H9 (cell line): Measurements from ENCODE around the gene PPP2R2B. TPM values are rescaled to one million over a fixed set of nuclear protein-coding genes. Genes with fewer than 3 reads are reported as not detected.

Source experiments
- DNase-seq: peaks from one replicate; pipeline ENCODE4 v3.0.0-alpha.2; 2017
- H2AFZ ChIP-seq: one replicate; pipeline ENCODE4 v1.6.1; 2013; ENCODE audit warnings: mild to moderate bottlenecking, low read length, control low read depth, moderate library complexity
- H2AK5ac ChIP-seq: 2 replicates; pipeline ENCODE4 v1.6.1; 2013; ENCODE audit warnings: low read length, control low read depth, mixed read lengths; ENCODE audit not compliant: insufficient read length
- H2BK120ac ChIP-seq: one replicate; pipeline ENCODE4 v1.6.1; 2013; ENCODE audit warnings: low read depth, mild to moderate bottlenecking, low read length, control low read depth, inconsistent platforms; ENCODE audit not compliant: poor library complexity, severe bottlenecking
- H2BK12ac ChIP-seq: 2 replicates; pipeline ENCODE4 v1.6.1; 2013; ENCODE audit warnings: low read length, control low read depth, mixed read lengths, low read depth; ENCODE audit not compliant: insufficient read length
- H2BK15ac ChIP-seq: 2 replicates; pipeline ENCODE4 v1.6.1; 2013; ENCODE audit warnings: low read depth, low read length, control low read depth
- H2BK20ac ChIP-seq: one replicate; pipeline ENCODE4 v1.6.1; 2013; ENCODE audit warnings: low read depth, mild to moderate bottlenecking, low read length, control low read depth, inconsistent platforms; ENCODE audit not compliant: poor library complexity, severe bottlenecking
- H2BK5ac ChIP-seq: 2 replicates; pipeline ENCODE4 v1.6.1; 2013; ENCODE audit warnings: low read length, control low read depth, mixed read lengths; ENCODE audit not compliant: insufficient read length
- H3K14ac ChIP-seq: 2 replicates; pipeline ENCODE4 v1.6.1; 2013; ENCODE audit warnings: low read length, control low read depth; ENCODE audit not compliant: insufficient read depth
- H3K18ac ChIP-seq: 2 replicates; pipeline ENCODE4 v1.6.1; 2013; ENCODE audit warnings: low read depth, mild to moderate bottlenecking, mixed read lengths, low read length, control low read depth; ENCODE audit not compliant: insufficient read length
- H3K23ac ChIP-seq: 2 replicates; pipeline ENCODE4 v1.6.1; 2013; ENCODE audit warnings: low read length, control low read depth, mixed read lengths, low read depth; ENCODE audit not compliant: insufficient read length
- H3K23me2 ChIP-seq: 2 replicates; pipeline ENCODE4 v1.6.1; 2013; ENCODE audit warnings: low read depth, mild to moderate bottlenecking, mixed read lengths, low read length, control low read depth; ENCODE audit not compliant: insufficient read length, poor library complexity, severe bottlenecking
- H3K27ac ChIP-seq: 2 replicates; pipeline ENCODE4 v1.5.1; 2013; ENCODE audit warnings: low read length, control low read depth, mixed read lengths, low read depth; ENCODE audit not compliant: insufficient read length
- H3K27me3 ChIP-seq: 2 replicates; pipeline ENCODE4 v1.6.1; 2013; ENCODE audit warnings: low read length, control low read depth, inconsistent platforms; ENCODE audit not compliant: insufficient read depth
- H3K4ac ChIP-seq: 2 replicates; pipeline ENCODE4 v1.6.1; 2013; ENCODE audit warnings: low read depth, mild to moderate bottlenecking, control low read depth, inconsistent platforms, low read length, moderate library complexity
- H3K4me1 ChIP-seq: 2 replicates; pipeline ENCODE4 v1.6.1; 2013; ENCODE audit warnings: low read length, control low read depth, inconsistent platforms; ENCODE audit not compliant: insufficient read depth
- H3K4me2 ChIP-seq: 2 replicates; pipeline ENCODE4 v1.6.1; 2013; ENCODE audit warnings: low read length, control low read depth, mixed read lengths; ENCODE audit not compliant: insufficient read length, insufficient read depth
- H3K56ac ChIP-seq: 2 replicates; pipeline ENCODE4 v1.6.1; 2013; ENCODE audit warnings: low read depth, mild to moderate bottlenecking, mixed read lengths, low read length, control low read depth; ENCODE audit not compliant: insufficient read length
- H3K79me1 ChIP-seq: 2 replicates; pipeline ENCODE4 v1.6.1; 2013; ENCODE audit warnings: low read depth, mild to moderate bottlenecking, moderate library complexity, low read length, control low read depth, inconsistent platforms; ENCODE audit not compliant: insufficient read depth, poor library complexity, severe bottlenecking
- H3K79me2 ChIP-seq: 2 replicates; pipeline ENCODE4 v1.6.1; 2013; ENCODE audit warnings: low read length, control low read depth, inconsistent platforms; ENCODE audit not compliant: insufficient read depth
- H3K9ac ChIP-seq: 2 replicates; pipeline ENCODE4 v1.6.1; 2013; ENCODE audit warnings: low read length, control low read depth, mixed read lengths; ENCODE audit not compliant: insufficient read length; ENCODE audit errors: extremely low read depth
- H3K9me3 ChIP-seq: one replicate; pipeline ENCODE4 v1.6.1; 2013; ENCODE audit warnings: low read depth, low read length, inconsistent platforms; ENCODE audit not compliant: control insufficient read depth
- H3T11ph ChIP-seq: one replicate; pipeline ENCODE4 v1.6.1; 2013; ENCODE audit warnings: mild to moderate bottlenecking, low read length, control low read depth, inconsistent platforms
- H4K20me1 ChIP-seq: one replicate; pipeline ENCODE4 v1.6.1; 2013; ENCODE audit not compliant: control insufficient read depth, insufficient read length, insufficient read depth
- H4K5ac ChIP-seq: 2 replicates; pipeline ENCODE4 v1.6.1; 2013; ENCODE audit warnings: low read depth, mild to moderate bottlenecking, mixed read lengths, low read length, control low read depth; ENCODE audit not compliant: insufficient read length
- H4K8ac ChIP-seq: replicated peaks from 2 replicates; pipeline ENCODE4 v1.6.1; 2013; ENCODE audit warnings: low read length, control low read depth, mixed read lengths, low read depth; ENCODE audit not compliant: insufficient read length
- H4K91ac ChIP-seq: 2 replicates; pipeline ENCODE4 v1.6.1; 2013; ENCODE audit warnings: low read depth, mild to moderate bottlenecking, moderate library complexity, mixed read lengths, low read length, control low read depth; ENCODE audit not compliant: insufficient read length
- H3K27ac Mint-ChIP-seq, 3 experiments: 2 replicates in 2 of 3; 3 replicates in 1 of 3; pipeline ENCODE4 v1.8.0; 2020 to 2021; ENCODE audit warnings: mixed read lengths in 3 of 3, mild to moderate bottlenecking in 1 of 3, moderate library complexity in 1 of 3
- H3K27me3 Mint-ChIP-seq: 2 replicates; pipeline ENCODE4 v1.8.0; 2021; ENCODE audit warnings: low read depth, mild to moderate bottlenecking, moderate library complexity, mixed read lengths
- H3K36me3 Mint-ChIP-seq, 3 experiments: 2 replicates in 2 of 3; 3 replicates in 1 of 3; pipeline ENCODE4 v1.8.0; 2020 to 2021; ENCODE audit warnings: low read depth in 3 of 3, mixed read lengths in 3 of 3; ENCODE audit not compliant: insufficient read depth in 1 of 3
- H3K4me1 Mint-ChIP-seq, 2 experiments: 2 replicates each; pipeline ENCODE4 v1.8.0; 2020; ENCODE audit warnings: mixed read lengths in 2 of 2
- H3K4me3 Mint-ChIP-seq, 2 experiments: 2 replicates in 1 of 2; 3 replicates in 1 of 2; pipeline ENCODE4 v1.8.0; 2020 to 2021; ENCODE audit warnings: mild to moderate bottlenecking in 2 of 2, mixed read lengths in 2 of 2, moderate library complexity in 1 of 2
- H3K9me3 Mint-ChIP-seq, 2 experiments: 2 replicates in 1 of 2; 3 replicates in 1 of 2; pipeline ENCODE4 v1.8.0; 2020; ENCODE audit warnings: mild to moderate bottlenecking in 2 of 2, mixed read lengths in 2 of 2, moderate library complexity in 1 of 2
- WGBS: extraction: QIAGEN DNeasy Blood & Tissue Kit; methylation state at CpG from one replicate; pipeline ENCODE4 v1.1.7; 2013; ENCODE audit warnings: missing lambda C conversion rate, low lambda C conversion rate, mixed read lengths; ENCODE audit not compliant: insufficient read length; ENCODE audit errors: extremely low coverage; 5-methylcytosine and 5-hydroxymethylcytosine counted together
- total RNA-seq: library from RNA; stranded (reverse); gene quantifications from 2 replicates; pipeline ENCODE4 v1.2.1, GENCODE V29; 2021
- TF ChIP-seq, protein P1 (sequence below): fragments of 200-600 bp; sonication (generic); conservative IDR thresholded peaks from 3 replicates; pipeline ENCODE4 v1.8.0; 2021; ENCODE audit warnings: antibody characterized with exemption, mild to moderate bottlenecking

PPP2R2B gene
- total RNA-seq, 1 experiment from 2014 or later = 14.3 TPM

- H4K20me1 ChIP-seq = no peaks in the 10 kb centered on the region
- H4K5ac ChIP-seq = no peak overlapping the region
- H3T11ph ChIP-seq = no peak overlapping the region
- no peak overlapping the region for H2BK12ac ChIP-seq
- H3K14ac ChIP-seq = no peak overlapping the region
- H3K9ac ChIP-seq = no peak overlapping the region
- no peak overlapping the region for H3K23ac ChIP-seq
- Mint-ChIP-seq H3K4me3 (no peak overlapping the region), H3K9me3 (peaks cover 12 to 13% of the 10 kb centered on the region in 2 experiments), H3K36me3 (peaks cover 7 to 33% (median 20%) of the 10 kb centered on the region in 3 experiments), H3K27ac (no peak overlapping the region), H3K4me1 (peaks cover 14 to 26% of the 10 kb centered on the region in 2 experiments), H3K27me3 (no peaks in the 10 kb centered on the region)
- no peak overlapping the region for H2BK20ac ChIP-seq
- H3K18ac ChIP-seq = no peak overlapping the region
- no CpG with 5 or more reads among the region's 5 CpGs for WGBS
- no peaks in the 10 kb centered on the region for H3K79me2 ChIP-seq
- H4K91ac ChIP-seq = no peak overlapping the region
- no peak overlapping the region for H2BK120ac ChIP-seq
- no peak for DNase-seq
- no peaks in the 10 kb centered on the region for H3K23me2 ChIP-seq
- H3K4ac ChIP-seq = no peak overlapping the region
- no peaks in the 10 kb centered on the region for H3K79me1 ChIP-seq
- no peak overlapping the region for H3K56ac ChIP-seq
- no peak overlapping the region for H2BK5ac ChIP-seq
- no peaks in the 10 kb centered on the region for H3K27me3 ChIP-seq
- H3K9me3 ChIP-seq = no peaks in the 10 kb centered on the region
- no peak overlapping the region for H3K4me2 ChIP-seq
- no peaks in the 10 kb centered on the region; the same call in 1 of the 2 replicates for H3K4me1 ChIP-seq
- TF ChIP-seq, protein P1, sequence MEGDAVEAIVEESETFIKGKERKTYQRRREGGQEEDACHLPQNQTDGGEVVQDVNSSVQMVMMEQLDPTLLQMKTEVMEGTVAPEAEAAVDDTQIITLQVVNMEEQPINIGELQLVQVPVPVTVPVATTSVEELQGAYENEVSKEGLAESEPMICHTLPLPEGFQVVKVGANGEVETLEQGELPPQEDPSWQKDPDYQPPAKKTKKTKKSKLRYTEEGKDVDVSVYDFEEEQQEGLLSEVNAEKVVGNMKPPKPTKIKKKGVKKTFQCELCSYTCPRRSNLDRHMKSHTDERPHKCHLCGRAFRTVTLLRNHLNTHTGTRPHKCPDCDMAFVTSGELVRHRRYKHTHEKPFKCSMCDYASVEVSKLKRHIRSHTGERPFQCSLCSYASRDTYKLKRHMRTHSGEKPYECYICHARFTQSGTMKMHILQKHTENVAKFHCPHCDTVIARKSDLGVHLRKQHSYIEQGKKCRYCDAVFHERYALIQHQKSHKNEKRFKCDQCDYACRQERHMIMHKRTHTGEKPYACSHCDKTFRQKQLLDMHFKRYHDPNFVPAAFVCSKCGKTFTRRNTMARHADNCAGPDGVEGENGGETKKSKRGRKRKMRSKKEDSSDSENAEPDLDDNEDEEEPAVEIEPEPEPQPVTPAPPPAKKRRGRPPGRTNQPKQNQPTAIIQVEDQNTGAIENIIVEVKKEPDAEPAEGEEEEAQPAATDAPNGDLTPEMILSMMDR = no peak
- H4K8ac ChIP-seq = no peak overlapping the region
- no peak overlapping the region for H3K27ac ChIP-seq
- H2AFZ ChIP-seq = no peak overlapping the region
- no peak overlapping the region for H2AK5ac ChIP-seq
- H2BK15ac ChIP-seq = no peak overlapping the region
Measured at GRCh38 chr5:146628950-146629349, 249.6 kb downstream of the PPP2R2B start.
